Putamen (tissue), 1 donor: ENCODE results near the gene HIP1R.
A peak's percentile ranks its signal among the peaks of the same experiment; 100 is the strongest.
"Not testable (repeated sequence)": the region's sequence is repeated elsewhere in the genome, so short reads cannot be mapped to it uniquely, and the experiment has no call there.

Source experiments
- DNase-seq: peaks from one replicate; pipeline ENCODE4 v3.0.0-alpha.2; 2016; ENCODE audit warnings: low spot score

HIP1R gene

GRCh38 chr12:122873540-122873939 lies 38.3 kb downstream of the HIP1R start:
- DNase-seq = no peak

GRCh38 chr12:122874081-122874480 lies 38.8 kb downstream of the HIP1R start:
- DNase-seq = no peak

DNA sequence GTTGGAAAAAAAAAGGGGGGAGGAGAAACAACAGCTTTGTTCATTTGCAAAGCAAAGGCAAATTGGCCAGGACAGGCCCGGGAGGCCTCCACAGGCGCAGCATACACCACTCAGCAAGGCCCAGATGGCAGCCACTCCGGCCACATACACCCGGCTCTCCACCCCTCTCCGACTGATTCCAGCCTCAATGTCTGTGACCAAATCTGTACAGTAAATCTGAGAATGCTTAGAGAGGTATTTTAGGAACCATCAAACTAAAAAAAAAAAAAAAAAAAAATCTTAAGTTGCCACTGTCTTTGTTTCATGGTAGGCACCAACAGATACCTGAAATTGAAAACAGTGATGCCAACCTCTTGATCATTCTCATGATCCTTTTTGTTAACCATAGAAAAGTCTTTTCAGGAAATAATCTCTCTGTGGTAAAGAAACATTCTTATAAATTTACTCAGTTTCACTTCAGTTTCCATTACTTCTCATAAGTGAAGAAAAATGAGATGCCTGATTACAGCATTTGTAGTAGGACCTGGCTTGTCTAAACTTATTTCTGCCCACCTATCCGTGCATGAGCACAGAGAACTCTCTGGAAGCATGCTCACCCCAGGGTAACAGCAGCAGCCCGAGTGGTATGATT lies 40.4 kb downstream of the HIP1R start:
- no peak for DNase-seq

DNA sequence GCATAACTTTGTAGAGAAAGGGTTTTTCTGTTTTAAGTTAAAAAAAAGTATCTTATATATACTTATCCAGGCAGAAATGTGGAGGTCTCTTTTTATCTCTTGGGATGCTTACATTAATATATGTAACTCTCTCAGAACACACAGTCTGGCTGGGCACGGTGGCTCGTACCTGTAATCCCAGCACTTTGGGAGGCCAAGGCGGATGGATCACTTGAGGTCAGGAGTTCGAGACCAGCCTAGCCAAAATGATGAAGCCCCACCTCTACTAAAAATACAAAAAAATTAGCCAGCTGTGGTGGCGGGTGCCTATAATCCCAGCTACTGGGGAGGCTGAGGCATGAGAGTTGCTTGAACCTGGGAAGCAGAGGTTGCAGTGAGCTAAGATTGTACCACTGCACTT lies 41.0 kb downstream of the HIP1R start:
- DNase-seq = not testable (repeated sequence)

DNA sequence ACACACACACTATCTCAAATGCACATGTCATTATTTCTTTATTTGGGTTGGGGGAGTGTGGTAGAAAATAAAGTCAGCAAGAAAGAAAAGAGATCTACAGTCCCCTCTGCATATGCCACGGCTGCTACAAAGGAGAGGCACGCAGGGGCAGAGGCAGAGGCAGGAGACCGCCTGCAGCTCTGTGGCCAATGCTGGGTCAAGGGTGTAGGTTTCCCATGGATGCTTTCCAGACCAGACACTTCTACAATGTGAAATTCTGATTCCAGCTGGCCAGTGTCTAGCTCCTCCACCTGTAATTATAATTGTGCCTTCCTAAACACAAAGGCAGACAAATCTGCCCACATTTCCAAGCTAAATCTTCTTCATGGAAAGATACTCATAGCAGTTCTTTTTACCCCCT lies 41.5 kb downstream of the HIP1R start:
- DNase-seq = no peak

DNA sequence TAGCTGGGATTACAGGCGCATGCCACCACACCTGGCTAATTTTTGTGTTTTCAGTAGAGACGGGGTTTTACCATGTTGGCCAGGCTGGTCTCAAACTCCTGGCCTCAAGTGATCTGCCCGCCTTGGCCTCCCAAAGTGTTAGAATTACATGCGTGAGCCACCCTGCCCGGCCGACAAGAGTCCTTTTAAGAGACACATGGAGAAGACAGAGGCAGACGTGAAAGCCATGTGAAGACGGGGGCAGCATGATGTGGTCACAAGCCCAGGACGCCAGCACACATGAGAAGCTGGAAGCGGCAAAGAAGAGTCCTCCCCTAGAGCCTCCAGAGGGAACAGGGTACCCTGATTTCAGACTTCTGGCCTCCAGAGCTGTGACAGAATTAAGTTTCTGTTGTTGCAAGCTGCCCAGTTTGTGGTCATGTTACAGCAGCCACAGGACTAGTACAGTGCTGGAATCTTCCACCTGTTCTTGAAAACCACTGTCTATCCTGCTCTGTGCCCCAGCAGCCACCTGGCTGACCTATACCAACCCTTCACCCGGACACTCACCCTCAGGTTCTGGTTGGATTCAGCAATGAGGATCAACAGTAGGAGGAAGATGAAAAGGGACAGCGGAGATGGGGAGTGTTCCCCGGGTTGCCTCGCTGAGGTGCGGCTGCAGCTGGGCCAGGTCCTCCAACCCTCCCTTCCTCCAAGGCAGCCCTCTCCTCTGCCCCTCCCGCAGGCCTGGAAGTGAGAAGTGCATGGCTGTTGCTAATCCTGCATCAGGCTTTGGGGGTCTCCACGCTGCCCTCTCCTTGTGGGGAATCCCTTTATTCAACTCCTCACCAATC lies 43.7 kb downstream of the HIP1R start:
- no peak for DNase-seq

- no peak for DNase-seq
These were observed 45.0 kb downstream of the HIP1R start for GRCh38 chr12:122880155-122880667.

DNA sequence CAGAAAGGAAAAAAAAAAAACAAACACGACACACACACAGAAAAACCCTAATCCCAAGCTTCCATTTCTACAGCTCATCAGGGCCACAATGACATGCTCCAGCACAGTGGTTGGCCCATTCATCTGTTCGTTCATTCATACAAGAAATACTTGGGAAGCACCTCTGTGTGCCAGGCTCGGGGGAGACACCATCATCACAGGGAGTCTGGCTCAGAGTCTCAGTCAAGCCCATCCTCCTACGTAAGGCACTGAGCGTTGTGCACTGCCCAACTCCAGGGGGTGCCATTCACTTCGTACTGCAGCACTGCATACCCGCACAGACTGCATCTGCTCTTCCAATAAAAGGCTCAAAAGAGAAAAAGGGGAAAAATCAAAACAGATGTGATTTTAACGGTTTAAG lies 45.4 kb downstream of the HIP1R start:
- peak; percentile 67 for DNase-seq

DNA sequence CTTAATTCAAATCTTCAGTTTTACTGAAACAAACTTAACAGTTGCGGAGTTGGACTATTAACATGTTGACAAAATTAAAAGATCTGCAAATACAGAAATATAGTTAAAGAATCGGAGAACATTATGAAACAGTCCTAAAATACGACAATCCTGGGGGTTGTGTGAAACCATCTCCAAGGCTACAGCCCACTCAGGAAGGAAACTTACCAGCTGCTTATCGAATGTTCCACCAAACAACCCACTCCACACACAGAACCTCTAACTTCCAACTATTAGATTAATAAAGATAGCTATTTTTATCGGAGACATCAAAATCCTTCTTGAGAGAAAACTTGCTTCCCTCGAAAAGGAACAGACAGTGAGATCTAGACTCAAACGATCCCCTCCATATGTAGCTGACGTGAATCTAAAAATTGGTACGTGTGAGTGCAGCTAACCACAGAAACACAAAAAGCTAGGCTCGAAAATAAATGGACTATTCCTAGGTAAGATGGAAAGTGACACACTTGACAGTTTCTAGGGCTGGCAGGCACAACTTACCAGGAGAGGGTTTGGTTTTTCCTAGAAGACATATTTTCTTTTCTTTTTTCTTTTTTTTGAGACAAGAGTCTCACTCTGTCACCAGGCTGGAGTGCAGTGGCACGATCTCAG lies 47.8 kb downstream of the HIP1R start:
- no peak for DNase-seq

GRCh38 chr12:122884091-122884826 lies 49.0 kb downstream of the HIP1R start:
- DNase-seq = no peak

GRCh38 chr12:122884860-122885259 lies 49.6 kb downstream of the HIP1R start:
- DNase-seq = no peak

GRCh38 chr12:122886161-122886560 lies 50.9 kb downstream of the HIP1R start:
- DNase-seq = no peak

DNA sequence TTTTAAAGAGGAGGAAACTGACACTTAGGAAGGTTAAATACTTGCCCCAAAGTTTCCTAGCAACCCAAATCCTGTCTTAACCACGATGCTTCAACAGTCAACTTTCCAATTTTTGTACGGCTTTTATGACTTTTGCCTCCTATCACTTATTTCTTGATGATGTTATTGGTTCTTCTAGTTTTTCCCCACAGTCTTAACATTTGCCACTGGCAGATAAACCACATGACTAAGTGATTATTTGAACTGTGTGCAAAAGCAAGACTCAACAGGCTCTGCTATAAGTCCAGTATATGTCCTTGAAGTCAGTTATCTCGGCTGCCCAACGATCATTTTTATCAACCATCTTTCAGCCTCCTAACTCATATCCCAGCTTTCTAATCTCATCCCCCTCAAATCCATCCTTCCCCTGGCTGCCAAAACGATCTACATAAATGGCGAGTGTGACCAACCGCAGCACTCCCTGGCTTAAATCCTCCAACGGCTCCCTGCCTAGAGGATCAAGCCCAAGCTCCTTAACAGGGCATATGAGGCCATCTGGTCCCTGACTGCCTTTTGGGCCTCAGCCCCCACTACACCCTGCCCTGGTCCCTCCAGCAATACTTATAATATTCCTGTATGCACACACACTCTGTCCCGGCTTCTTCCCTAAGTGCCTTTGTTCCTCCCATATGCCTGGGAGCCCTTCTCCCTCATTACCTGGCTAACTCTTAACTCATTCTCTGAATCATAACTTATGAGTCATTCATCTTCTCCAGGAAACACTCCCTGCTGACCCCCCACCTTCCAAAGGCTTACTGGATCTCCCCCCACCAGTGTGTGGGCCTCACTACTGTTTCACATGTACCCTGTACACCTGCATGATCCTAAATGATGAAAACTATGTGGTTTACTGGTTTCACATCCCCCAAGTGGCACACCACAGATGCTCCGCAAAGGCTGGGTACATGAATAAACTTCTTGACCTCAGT lies 51.9 kb downstream of the HIP1R start:
- no peak for DNase-seq

- no peak for DNase-seq
These were observed 52.6 kb downstream of the HIP1R start for GRCh38 chr12:122887819-122888212.

GRCh38 chr12:122888232-122888752 lies 53.0 kb downstream of the HIP1R start:
- no peak for DNase-seq

DNA sequence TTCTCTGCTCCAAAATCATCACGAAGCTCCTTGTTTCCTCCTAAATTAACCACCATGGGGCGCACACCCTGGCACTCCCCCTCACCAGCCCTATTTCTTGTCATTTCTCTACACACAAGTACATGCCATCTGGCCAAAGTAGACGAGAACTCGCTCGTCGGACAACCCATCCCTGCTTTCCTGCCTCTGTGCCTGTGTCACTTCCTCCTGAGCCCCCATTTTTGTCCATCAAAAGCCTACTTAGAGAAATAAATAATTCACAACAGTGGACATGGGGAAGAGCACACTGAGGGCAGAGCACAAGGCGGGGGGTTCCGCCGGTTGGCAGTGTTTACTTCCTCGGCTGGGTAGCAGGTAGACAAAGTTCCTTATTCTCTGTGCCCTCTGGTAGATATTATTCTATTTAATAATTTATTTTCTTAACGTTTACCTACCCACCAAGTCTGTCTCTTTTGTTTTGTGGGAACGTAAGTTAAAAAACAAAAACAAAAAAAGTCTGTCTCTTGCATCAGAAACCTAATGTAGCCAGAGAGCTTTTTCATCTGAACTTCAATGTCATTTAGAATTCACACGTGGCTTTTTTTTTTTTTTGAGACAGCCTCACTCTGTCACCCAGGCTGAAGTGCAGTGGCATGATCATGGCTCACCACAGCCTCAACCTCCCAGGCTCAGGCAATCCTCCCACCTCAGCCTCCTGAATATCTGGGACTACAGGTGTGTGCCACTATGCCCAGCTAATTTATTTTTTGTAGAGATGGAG lies 54.7 kb downstream of the HIP1R start:
- no peak for DNase-seq

DNA sequence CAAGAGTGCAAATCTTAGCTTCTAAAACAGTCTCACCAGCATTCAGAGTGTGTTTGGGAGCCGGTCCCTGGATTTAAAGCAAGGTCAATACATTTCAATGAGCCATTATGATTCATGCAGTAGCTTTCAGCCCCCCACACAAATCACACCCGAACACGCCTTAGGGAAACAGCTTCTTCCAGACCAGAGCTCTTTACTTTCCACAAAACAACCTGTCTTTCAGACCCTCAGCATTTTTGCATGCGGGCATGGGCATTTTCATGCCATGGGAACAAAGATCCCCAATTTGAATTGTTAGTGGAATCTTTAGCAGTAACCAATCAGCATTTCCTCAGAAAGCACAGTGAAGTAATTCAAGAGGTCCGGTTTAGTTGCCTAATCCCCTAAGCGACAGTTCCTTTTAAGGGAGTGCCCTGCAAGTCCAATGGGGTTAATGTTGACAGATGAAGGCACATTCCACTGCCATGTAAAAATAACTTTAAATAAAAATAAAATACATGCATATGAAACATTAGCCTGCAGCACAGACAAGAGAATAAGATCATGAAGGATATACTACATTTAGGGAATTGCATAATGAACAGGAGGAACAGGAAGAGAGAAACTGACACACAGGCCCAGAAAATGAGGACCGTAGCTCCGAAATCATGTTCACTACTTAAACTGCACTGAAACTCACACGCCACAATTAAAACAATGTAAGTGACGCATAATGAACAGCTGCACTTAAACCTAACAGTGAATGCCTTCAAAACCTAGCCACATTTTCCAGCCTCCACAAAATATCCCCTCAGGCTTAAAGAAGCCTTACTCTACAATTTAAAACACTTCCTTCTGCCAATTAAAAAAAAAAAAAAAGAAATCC lies 56.6 kb downstream of the HIP1R start:
- DNase-seq = no peak

DNA sequence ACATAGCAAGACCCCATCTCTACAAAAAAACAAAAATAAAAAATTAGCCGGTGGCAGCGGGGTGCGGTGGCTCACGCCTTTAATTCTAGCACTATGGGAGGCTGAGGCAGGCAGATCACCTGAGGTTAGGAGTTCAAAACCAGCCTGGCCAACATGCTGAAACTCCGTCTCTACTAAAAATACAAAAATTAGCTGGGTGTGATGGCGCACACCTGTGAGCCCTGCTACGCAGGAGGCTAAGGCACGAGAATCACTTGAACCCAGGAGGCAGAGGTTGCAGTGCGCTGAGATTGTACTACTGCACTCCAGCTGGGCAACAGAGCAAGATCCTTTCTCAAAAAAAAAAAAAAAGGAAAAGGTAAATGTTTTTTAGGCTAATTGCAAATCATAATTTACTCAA lies 57.5 kb downstream of the HIP1R start:
- DNase-seq = not testable (repeated sequence)
